ENCODE data around the gene OLIG3.

Gene OLIG3

GRCh38 chr6:137495703-137496336, 1.6 kb upstream of the OLIG3 start:
- no peak for DNase-seq

- no peak for DNase-seq
Measured at GRCh38 chr6:137494988-137495702, 951 bp upstream of the OLIG3 start.

- DNase-seq, result no peak
Measured at GRCh38 chr6:137493218-137494038, 766 bp downstream of the OLIG3 start.

GRCh38 chr6:137492289-137493217, 1.6 kb downstream of the OLIG3 start:
- no peak for DNase-seq

- no peak for DNase-seq
Measured at GRCh38 chr6:137491478-137491877, 2.7 kb downstream of the OLIG3 start.

- DNase-seq, result no peak
Measured at GRCh38 chr6:137490961-137491360, 3.2 kb downstream of the OLIG3 start.

GRCh38 chr6:137490006-137490905, 3.9 kb downstream of the OLIG3 start:
- DNase-seq, result no peak

- no peak for DNase-seq
Measured at GRCh38 chr6:137489046-137490005, 4.9 kb downstream of the OLIG3 start.

- DNase-seq, result no peak
Measured at GRCh38 chr6:137488150-137489045, 5.8 kb downstream of the OLIG3 start.

- DNase-seq, result no peak
Measured at GRCh38 chr6:137487869-137488149, 6.4 kb downstream of the OLIG3 start.

GRCh38 chr6:137487181-137487868, 6.9 kb downstream of the OLIG3 start:
- DNase-seq, result no peak

GRCh38 chr6:137486416-137486815, 7.8 kb downstream of the OLIG3 start:
- no peak for DNase-seq

GRCh38 chr6:137480431-137480830, 13.8 kb downstream of the OLIG3 start:
- DNase-seq, result no peak

GRCh38 chr6:137475103-137475502, 19.1 kb downstream of the OLIG3 start:
- DNase-seq, result no peak

- DNase-seq, result no peak
Measured at GRCh38 chr6:137473598-137473997, 20.6 kb downstream of the OLIG3 start.

GRCh38 chr6:137472641-137473137, 21.5 kb downstream of the OLIG3 start:
- no peak for DNase-seq

- DNase-seq, result no peak
Measured at GRCh38 chr6:137471986-137472385, 22.2 kb downstream of the OLIG3 start.

GRCh38 chr6:137471497-137471896, 22.7 kb downstream of the OLIG3 start:
- DNase-seq, result no peak

GRCh38 chr6:137467211-137467610, 27.0 kb downstream of the OLIG3 start:
- DNase-seq, result no peak

All from hippocampal formation (tissue), 2 donors.